DMS79 (cell line): ENCODE results near the gene PI4KA.
"Not testable (repeated sequence)": the region's sequence is repeated elsewhere in the genome, so short reads cannot be mapped to it uniquely, and the experiment has no call there.

ENCODE experiments used
- DNase-seq: peaks from one replicate; lab custom pipeline; 2025; lab: John Stamatoyannopoulos, UW

The PI4KA gene

DNA sequence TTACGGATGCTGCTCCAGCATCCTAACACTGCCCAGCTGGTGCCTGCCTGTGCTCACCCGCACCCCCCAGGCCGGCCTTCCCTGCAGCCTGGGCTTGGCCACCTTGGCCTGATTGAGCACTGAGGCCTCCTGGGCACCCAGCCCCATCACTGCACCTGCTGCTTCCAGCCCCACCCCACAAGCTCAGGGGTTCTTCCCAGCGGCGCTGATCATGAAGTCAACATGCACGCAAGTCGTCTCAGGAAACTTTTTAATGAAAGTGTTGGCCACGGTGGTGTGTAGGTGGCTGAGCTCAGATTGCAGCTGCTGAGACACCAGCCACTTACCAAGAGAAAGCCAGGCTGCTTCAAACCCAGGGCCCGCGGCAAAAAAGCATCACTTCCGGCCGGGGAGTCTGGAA is 163.4 kb downstream of the PI4KA start:
- not testable (repeated sequence) for DNase-seq

DNA sequence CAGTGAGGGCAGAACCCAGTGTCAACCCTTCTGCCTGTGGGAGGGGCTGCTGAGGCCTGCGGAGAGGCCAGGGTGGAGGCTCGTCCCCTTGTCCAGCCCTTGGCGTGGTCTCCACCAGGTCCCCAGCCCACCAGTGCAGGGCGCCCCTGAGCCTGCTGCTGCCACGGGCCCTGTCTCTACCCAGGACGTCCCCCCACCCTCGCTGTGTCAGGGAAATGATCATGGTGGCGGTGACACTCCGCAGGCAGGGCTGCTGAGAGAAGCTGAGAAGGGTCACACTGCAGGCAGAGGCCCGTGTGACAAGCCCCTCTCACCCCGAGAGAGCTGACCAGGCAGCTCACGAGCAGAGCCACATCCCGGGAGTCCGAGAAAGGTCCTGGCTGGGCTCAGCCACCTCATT is 164.4 kb downstream of the PI4KA start:
- DNase-seq: not testable (repeated sequence)

DNA sequence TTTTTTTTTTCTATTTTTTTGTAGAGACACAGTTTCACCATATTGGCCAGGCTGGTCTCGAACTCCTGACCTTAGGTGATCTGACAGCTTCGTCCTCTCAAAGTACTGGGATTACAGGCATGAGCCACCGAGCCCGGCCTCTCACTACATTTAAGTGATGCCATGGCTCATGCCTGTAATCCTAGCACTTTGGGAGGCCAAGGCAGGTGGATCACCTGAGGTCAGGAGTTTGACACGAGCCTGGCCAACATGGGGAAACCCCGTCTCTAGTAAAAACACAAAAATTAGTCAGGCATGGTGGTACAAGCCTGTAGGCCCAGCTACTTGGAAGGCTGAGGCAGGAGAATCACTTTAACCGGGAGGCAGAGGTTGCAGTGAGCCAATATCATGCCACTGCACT is 165.7 kb downstream of the PI4KA start:
- not testable (repeated sequence) for DNase-seq

DNA sequence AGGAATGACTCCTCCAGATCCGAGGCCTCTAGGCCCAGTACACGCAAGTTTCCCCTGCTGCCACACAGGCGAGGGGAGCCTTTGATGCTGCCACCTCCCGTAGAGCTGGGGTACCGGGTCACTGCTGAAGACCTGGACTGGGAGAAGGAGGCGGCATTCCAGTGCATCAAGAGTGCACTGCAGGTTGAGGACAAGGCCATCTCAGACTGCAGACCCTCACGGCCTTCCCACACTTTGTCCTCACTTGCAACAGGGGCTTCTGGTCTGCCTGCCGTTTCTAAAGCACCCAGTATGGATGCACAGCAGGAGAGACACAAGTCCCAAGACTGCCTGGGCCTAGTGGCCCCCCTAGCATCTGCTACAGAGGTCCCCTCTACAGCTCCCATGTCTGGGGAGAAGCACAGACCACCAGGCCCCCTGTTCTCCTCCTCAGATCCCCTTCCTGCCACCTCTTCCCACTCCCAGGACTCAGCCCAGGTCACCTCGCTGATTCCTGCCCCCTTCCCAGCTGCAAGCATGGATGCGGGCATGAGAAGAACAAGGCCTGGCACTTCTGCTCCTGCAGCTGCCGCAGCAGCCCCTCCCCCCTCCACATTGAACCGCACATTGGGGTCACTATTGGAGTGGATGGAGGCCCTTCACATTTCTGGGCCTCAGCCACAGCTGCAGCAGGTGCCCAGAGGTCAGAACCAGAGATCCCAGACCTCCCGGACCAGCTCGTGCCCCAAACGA is 167.9 kb downstream of the PI4KA start:
- DNase-seq: not testable (repeated sequence)

- not testable (repeated sequence) for DNase-seq
Measured at GRCh38 chr22:20687356-20688172, 171.0 kb downstream of the PI4KA start.

- DNase-seq: not testable (repeated sequence)
Measured at GRCh38 chr22:20685764-20686163, 172.8 kb downstream of the PI4KA start.

DNA sequence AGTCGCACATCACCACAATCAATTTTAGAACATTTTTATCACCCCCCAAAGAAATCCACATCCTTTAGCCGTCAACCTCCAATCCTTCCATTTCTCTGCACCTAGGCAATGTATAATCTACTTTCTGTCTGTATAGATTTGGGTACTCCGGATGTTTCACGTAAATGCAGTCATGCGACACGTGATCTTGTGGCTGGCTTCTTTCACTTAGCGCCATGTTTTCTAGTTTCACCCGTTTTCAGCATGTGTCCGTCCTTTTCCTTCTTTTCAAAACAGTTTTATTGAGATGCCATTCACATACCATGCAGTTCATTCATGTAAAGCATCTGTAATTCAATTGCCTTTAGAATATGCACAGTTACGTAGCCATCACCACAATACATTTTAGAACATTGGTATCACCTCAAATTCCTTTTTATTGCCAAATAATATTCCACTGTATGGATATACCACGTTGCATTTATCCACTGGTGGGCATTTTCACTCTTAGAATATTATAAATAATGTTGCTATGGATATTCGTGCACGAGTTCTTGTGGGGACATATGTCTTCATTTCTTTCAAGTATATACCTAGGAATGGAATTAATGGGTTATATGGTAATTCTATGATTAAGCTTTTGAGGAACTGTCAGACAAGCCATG is 179.7 kb downstream of the PI4KA start:
- DNase-seq: not testable (repeated sequence)

DNA sequence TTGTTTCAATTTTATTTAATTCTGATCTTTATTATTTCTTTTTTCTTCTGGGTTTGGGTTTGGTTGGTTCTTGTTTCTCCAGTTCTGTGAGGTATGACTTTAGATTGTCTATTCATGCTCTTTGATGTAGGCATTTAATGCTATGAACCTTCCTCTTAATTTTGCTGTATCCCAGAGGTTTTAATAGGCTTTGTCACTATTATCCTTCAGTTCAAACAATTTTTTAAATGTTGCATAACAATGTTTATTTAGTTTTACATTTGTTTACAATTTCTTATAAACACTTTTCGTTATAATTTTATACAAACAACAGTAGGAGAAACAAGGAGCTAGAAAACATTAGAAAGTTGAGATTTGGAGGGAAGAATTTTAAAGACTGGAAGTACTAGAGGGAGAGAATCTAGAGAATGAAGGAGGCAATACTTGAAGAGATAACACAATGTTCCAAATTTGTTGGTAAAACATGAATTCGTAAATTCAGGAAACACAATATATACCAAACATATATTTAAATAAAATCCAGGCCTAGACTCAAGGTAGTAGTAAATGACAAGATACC is 180.8 kb downstream of the PI4KA start:
- DNase-seq: no peak

DNA sequence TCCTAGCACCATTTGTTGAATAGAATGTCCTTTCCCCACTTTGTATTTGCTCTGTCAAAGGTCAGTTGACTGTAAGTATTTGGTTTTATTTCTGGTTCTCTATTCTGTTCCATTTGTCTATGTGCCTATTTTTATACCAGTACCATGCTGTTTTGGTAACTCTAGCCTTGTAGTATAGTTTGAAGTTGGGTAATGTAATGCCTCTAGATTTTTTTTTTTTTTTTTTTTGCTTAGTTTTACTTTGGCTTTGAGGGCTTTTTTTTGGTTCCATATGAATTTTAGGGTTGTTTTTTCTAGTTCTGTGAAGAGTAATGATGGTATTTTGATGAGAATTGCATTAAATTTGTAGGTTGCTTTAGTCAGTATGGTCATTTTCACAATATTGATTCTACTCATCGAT is 183.0 kb downstream of the PI4KA start:
- not testable (repeated sequence) for DNase-seq

DNA sequence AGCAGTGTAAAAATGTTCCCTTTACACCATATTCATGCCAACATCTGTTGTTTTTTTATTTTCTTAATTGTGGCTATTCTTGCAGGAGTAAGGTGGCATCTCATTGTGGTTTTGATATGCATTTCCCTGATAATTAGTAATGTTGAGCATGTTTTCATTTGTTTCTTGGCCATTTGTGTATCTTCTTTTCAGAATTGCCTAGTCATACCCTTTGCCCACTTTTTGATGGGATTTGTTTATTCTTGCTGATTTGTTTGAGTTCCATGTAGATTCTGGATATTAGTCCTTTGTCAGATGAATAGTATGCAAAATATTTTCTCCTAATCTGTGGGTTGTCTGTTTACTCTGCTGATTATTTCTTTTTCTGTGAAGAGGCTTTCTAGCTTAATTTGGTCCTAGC is 183.6 kb downstream of the PI4KA start:
- DNase-seq: no peak

DNA sequence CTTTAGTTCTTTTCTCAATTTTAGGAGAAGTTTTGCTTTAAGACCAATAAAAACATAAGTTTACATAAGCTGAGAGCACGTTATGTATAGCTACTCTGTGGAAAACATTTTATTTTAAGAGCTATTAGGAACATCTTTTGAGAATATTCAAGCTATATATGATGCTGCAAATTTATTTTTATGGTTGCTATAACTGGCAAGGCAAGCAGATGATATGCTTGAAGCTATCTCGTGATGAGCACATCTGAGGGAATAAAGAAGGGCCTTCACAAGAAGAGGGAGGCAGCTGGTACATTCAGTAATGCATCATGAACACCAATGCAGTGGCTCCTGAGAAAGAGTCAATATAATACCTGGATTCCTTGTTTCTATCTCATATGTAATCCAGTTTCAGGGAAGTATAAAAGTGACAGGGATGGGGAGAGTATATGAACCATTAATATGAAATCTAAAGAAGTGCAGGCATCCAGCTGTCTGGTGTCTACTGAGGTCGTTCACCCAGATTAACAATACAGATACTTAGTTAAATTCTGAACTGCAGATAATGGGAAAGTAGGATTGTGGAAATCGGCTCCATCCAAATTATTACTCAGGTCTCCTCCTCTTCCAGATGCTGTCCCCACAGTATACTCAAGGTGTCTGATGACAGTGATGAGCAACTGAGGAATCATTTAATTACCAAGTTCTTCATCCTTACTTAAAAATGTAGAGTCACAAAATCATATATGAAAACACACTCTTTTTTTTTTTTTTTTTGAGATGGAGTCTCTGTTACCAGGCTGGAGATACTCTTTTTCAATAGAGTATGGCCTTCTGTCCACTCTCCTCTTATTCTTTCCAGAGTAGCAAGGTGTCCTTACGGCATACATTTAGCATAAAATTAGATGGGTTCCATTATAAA is 185.1 kb downstream of the PI4KA start:
- no peak for DNase-seq

GRCh38 chr22:20672732-20673131 is 185.9 kb downstream of the PI4KA start:
- no peak for DNase-seq

DNA sequence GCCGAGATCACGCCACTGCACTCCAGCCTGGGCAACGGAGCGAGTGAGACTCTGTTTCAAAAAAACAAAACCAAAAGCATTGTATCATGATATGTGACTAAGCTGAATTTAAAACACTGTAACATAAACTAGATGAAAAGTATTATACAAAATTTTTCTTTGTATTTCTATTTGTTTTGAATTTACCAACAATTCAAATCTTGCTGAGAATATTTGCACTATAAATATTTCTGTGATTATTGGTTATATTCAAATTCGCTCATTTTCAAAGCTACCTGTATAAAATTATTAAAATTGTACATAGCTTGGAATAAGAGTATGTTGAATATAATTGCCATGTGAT is 186.6 kb downstream of the PI4KA start:
- DNase-seq: no peak

DNA sequence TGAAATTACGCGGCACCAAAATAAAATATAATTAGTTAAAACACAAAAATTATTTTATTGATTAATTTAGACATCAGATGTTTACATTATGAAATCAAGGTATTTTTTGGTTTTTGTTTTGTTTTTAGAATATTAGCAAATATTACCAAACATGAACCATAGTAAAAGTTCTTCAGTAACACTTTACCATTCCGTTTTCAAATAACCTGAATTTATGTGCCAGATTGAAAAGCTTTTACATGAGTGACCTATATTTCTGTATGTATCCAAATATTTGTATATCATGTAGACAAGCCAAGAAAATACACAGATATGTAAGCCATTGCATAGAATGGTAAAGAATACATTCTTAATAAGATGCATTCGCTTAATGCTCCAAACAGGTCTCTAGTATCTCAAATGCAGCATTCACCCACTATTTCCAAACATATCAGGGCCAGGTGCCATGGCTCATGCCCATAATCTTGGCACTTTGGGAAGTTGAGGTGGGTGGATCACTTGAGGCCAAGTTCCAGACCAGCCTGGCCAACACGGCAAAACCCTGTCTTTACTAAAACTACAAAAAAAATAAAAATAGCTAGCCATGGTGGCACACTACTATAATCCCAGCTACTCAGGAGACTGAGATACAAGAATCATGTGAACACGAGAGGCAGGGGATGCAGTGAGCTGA is 187.1 kb downstream of the PI4KA start:
- no peak for DNase-seq

DNA sequence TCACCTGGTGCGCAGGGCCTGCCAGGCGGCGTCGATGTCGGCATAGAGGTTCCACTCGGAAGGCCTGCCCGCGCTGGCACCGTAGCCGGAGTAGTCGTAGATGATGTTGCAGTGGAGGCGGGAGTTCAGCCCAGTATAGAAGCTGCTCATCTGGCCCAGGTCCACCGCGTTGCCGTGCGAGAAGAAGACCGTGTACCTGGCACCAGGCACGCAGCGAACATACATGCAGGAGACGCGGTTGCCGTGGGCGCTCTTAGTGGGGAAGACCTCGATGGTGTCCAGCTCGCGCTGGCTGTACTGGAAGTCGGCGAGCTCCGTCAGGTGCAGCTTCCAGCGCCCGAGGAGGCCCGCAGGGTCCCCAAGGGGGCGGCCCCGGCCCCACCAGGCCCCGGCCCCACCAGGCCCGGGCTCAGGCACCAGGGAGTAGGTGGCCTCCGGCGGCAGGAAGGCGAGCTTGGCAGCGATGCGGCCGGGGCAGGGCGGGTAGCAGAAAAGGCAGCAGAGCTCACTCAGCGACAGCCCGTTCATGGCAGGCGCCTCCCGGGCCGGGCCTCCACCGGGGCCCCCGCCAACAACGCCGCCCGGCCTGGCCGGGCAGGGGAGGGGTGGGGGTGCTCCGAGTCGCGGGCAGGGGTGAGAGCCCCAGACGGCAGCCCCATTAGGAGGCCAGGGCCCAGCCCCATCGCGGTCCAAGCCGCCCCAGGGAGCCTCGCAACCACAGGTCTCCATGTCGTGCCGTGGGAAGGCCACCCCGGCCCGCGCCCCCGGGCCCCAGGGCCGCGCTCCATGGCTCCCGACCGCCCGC is 188.0 kb downstream of the PI4KA start:
- DNase-seq: not testable (repeated sequence)

DNA sequence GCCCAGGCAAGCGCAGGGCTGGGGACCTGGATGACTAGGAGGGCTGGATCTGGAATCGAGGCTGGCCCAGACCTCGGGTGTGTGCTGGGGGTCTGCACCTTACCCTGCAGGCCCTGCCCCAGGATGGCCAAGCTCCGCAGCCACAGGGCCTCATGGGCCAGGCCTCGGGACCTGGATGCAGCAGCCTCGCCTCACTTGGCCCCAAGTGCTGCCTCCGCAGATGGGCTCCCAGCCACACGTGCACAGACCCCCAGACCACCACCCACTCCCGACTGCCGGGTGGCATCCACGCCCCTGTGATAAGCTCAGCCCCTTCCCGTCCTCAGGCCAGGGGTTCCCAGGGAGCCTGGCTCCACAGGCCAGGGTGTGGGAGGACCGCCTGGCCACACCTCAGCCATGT is 188.7 kb downstream of the PI4KA start:
- DNase-seq: not testable (repeated sequence)

- not testable (repeated sequence) for DNase-seq
Measured at GRCh38 chr22:20669471-20669870, 189.1 kb downstream of the PI4KA start.

DNA sequence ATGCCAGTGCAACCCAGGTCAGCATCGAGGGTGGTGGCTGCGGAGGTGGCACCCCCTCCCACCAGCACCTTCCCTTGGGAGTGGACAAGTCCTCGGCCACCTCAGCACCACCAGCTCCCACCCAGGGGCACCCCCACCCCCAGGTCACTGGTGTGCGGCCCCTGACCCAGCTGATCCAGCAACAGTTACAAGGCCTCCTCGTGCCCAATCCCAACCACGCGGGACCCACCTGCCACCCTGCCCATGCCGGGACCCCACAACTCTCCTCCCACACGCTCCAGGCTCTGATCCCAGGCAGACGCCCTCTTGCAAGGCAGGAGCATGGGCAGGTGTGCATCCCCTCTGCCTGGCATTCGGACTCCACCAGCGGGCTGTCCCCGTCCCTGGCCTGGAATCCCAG is 189.8 kb downstream of the PI4KA start:
- not testable (repeated sequence) for DNase-seq

GRCh38 chr22:20668226-20668625 is 190.4 kb downstream of the PI4KA start:
- not testable (repeated sequence) for DNase-seq

- not testable (repeated sequence) for DNase-seq
Measured at GRCh38 chr22:20667548-20667947, 191.1 kb downstream of the PI4KA start.
